Adipocyte (in vitro differentiated cells): ENCODE data around the gene TMEM258.

ENCODE experiments used
- DNase-seq: peaks from one replicate; pipeline ENCODE4 v3.0.0-alpha.2; 2015; ENCODE audit warnings: low read depth
- H3K27me3 ChIP-seq: replicated peaks from 2 replicates; pipeline ENCODE4 v1.7.0; 2013; ENCODE audit warnings: mild to moderate bottlenecking, low read length, moderate library complexity; ENCODE audit not compliant: control insufficient read depth, insufficient read depth
- H3K36me3 ChIP-seq: 2 replicates; pipeline ENCODE4 v1.7.0; 2013; ENCODE audit warnings: low read length, mild to moderate bottlenecking, moderate library complexity; ENCODE audit not compliant: control insufficient read depth, insufficient read depth, severe bottlenecking
- H3K4me1 ChIP-seq: 2 replicates; pipeline ENCODE4 v1.7.0; 2013; ENCODE audit warnings: mild to moderate bottlenecking, low read length, moderate library complexity; ENCODE audit not compliant: control insufficient read depth, insufficient read depth
- H3K4me3 ChIP-seq: 2 replicates; pipeline ENCODE4 v1.7.0; 2013; ENCODE audit warnings: mild to moderate bottlenecking, low read length, moderate library complexity
- H3K9ac ChIP-seq: 2 replicates; pipeline ENCODE4 v1.7.0; 2013; ENCODE audit warnings: mild to moderate bottlenecking, low read length, moderate library complexity
- H3K9me3 ChIP-seq: 2 replicates; pipeline ENCODE4 v1.7.0; 2013; ENCODE audit warnings: mild to moderate bottlenecking, low read length, moderate library complexity; ENCODE audit not compliant: control insufficient read depth

The TMEM258 gene

DNA sequence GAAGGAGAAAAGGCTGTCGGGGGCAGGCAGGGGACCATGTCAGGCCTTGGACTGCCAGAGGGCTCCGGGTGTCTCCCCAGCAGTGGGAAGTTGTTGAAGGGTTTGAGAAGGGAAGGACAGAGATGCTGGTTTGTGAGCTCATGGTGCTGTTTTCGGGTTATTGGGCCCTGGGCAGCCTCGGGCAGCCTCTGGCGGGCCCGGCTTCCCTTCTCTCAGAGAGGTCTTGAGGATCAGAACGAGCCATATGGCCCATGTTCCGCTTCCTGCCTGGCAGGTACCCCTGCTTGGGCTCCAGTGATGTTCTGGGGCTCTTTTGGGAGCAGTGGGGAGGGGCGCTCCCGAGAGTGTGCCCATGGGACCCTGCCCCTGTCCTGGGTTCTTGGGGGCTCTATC, 30.2 kb downstream of the TMEM258 start:
- no peak for DNase-seq
- no peaks in the 10 kb centered on the region for H3K9me3 ChIP-seq
- no peak overlapping the region for H3K9ac ChIP-seq
- no peaks in the 10 kb centered on the region for H3K36me3 ChIP-seq
- H3K27me3 ChIP-seq, result peaks cover 37% of the 10 kb centered on the region
- H3K4me3 ChIP-seq, result no peak overlapping the region
- H3K4me1 ChIP-seq, result no peaks in the 10 kb centered on the region

DNA sequence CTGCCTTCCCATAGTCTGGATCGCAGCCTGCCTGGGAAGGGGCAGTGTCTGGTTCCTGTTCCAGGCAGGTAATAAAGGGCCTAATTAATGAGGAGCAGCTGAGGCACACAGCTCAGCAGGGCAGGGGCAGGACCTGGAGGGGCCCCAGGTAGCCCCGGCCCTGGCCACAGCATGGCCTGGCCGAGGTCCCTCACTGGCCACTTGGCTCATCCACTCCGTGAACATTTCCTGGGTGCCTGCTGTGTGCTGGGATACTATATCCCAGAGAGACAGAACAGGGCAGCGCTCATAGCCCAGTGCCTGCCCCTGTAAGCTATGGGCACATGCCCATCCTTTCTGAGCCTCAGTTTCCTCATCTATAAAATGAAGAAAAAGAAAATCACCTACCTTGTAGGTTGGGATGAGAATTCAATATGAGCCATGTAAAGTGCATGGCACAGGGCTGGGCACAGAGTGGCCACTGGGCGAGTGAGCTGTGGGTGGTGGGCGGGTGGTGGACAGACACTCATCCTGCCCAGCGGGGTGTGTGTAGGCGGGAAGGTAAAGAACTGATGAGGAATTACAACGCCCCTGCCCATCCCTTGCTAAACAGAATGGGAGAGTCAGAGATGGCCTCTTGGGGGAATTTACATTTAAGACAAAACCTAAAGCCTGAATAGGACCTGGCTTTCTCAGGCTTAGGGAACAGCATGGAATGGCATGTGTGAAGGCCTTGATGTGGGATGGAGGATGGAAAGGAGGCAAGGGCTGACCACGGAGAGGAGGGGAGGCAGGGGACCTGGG, 30.8 kb downstream of the TMEM258 start:
- no peaks in the 10 kb centered on the region for H3K36me3 ChIP-seq
- H3K4me1 ChIP-seq, result no peaks in the 10 kb centered on the region
- no peaks in the 10 kb centered on the region for H3K9me3 ChIP-seq
- no peak overlapping the region for H3K4me3 ChIP-seq
- no peak for DNase-seq
- H3K9ac ChIP-seq, result no peak overlapping the region
- peaks cover 37% of the 10 kb centered on the region for H3K27me3 ChIP-seq

DNA sequence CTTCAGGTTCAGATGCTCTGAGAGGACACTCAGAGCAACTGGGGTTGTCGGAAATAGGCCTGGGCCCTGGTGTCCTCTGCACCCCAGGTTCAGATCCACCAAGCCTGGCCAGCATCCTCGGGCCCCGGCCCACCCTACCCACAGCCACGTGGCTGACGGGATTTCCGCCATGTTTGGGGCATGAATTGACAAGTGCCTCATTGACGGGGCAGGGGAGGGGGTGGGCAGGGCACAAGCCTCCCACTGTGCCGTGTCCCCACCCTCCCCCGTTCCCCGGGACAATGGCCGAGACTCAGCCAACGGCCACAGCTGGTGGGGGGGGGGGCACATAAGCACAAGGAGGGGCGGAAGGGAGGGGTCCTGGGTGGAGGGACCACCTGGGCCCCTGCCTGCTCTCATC, 31.5 kb downstream of the TMEM258 start:
- Histone ChIP-seq H3K36me3 (no peaks in the 10 kb centered on the region), H3K9me3 (no peaks in the 10 kb centered on the region), H3K4me3 (no peak overlapping the region), H3K4me1 (no peaks in the 10 kb centered on the region), H3K27me3 (peaks cover 37% of the 10 kb centered on the region), H3K9ac (no peak overlapping the region)
- no peak for DNase-seq

DNA sequence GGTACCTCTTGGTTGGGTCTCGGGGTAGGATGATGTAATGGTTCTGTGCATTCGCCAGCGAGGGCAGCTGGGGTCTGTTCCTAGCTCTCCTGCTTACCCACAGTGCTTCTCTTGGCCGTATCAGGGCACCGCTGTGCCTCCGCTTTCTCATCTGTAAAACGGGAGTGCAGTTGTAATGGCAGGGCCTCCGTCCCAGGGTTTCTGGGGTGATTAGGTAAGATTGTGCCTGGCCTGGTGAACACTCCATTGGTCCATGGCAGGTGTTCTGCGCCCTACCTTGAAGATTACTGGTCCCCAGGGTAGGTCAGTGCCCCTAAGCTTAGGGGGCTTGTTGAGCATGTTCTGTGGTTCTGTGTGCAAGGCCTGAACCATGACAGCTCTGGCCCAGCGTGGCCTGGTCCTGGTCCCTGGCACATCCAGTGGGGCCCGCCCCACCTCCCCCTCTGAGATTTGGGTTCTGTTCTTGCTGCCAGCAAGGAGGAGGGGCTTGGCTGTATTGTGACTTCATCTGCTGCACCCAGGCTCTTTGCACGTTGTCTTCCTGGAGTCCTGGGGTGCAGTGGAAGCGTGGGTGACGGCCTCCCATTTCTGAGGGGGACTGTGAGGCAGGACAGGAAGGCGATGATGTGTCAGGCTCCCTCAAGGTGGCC, 35.1 kb downstream of the TMEM258 start:
- no peaks in the 10 kb centered on the region for H3K36me3 ChIP-seq
- H3K9ac ChIP-seq, result no peak overlapping the region
- no peaks in the 10 kb centered on the region for H3K4me1 ChIP-seq
- DNase-seq, result no peak
- no peaks in the 10 kb centered on the region for H3K9me3 ChIP-seq
- peaks cover 18% of the 10 kb centered on the region for H3K27me3 ChIP-seq
- H3K4me3 ChIP-seq, result no peak overlapping the region

DNA sequence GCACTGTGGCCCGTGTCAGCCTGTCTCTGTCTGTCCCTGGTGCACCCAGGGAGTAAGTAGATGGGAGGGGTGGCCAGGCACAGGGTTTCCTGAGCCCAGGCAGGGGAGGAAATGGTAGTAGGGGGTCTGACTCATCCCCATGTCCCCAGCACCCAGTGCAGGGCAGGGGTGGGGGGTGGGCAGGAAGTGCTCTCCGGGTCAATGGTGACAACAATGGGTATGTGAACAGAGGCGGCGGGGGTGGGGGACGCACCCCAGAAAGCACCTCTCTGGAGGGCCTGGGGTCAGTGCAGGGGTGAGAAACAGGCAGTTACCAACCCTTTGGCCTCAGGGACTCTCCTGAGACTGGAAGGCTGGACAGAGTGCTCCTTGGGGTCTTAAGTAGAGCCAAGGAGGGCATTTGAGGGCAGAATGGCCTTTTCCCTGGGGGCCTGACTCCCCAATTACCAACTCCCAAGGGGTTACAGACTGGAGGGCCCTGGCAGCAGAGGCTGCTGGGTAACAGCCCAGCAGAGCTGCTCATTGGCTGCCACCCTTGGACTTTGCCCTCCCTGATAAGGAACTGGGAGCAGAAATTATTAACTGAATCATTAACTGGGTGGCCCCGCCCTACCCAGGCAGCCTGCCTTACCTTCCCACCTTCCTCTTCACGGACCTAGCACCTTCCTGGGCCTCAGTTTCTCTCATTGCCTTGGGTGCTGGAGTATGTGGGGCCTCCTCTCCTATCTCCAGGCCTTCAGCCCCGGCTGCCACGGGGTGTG, 35.8 kb downstream of the TMEM258 start:
- Histone ChIP-seq H3K36me3 (no peaks in the 10 kb centered on the region), H3K4me3 (no peak overlapping the region), H3K27me3 (peaks cover 17% of the 10 kb centered on the region), H3K9me3 (no peaks in the 10 kb centered on the region), H3K4me1 (no peaks in the 10 kb centered on the region), H3K9ac (no peak overlapping the region)
- no peak for DNase-seq

DNA sequence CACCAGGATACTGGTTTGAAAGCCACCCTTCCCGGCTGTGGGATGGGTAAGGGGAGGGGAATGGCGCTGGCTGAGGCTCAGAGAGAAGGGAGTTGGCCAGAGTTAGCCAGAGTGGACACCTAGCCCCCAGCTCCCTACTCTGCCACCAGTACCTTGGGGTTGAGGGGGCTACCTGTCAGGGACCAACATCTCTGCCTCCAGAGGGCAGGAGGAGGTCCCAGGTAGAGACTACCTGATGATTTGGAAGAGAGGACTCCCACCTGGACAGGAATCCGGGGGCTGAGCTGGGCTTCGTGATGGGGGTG, 36.3 kb downstream of the TMEM258 start:
- Histone ChIP-seq H3K4me1 (no peaks in the 10 kb centered on the region), H3K4me3 (no peak overlapping the region), H3K36me3 (no peaks in the 10 kb centered on the region), H3K9ac (no peak overlapping the region), H3K27me3 (peaks cover 13% of the 10 kb centered on the region), H3K9me3 (no peaks in the 10 kb centered on the region)
- DNase-seq, result no peak

DNA sequence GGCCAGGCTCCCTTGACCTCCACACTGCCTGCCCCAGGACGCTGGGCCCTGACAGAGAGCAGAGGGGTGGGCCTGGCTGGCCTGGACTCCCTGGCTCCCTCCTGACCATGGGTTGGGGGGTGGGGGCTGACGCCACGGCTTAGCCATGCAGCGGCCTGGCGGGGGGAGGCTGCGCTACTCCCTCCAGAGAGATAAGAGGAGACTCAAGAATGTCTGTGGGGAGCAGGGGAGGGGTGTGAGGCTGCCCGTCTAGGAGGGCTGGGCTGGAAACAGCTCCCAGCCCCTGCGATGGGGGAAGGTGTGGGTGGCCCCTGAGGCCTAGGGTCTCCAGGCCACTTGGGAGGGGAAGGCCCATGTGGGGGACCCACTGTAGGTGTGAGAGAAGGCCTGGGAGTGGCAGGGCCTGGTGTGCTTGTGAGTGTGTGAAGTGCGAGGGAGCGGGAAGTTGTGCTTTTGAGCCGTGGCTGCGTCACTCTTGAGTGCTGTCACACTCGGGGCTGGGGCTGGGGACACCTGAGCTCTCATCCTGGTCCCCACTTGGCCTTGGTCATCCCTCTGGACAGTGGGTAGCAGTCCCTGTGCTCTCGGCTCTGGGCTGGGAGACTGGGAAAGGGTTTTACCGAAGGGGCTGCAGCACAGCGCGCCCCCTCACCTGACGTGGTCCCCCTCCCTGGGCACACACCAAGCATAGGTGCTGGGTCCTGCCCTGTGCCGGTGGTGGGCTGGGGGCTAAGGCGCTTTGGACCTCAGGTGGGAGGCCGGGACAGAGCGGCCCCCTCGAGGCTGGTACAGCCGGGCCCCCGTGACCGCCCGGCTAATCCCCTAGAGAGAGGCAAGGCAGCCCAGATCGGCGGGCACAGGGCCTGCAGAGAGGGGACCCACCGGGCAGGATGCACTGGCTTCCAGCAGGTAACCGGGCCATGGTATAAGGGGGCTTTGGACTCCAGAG, 37.6 kb downstream of the TMEM258 start:
- peaks cover 6% of the 10 kb centered on the region for H3K27me3 ChIP-seq
- H3K9ac ChIP-seq, result no peak overlapping the region
- no peaks in the 10 kb centered on the region for H3K9me3 ChIP-seq
- H3K36me3 ChIP-seq, result no peaks in the 10 kb centered on the region
- no peaks in the 10 kb centered on the region for H3K4me1 ChIP-seq
- H3K4me3 ChIP-seq, result no peak overlapping the region
- no peak for DNase-seq

DNA sequence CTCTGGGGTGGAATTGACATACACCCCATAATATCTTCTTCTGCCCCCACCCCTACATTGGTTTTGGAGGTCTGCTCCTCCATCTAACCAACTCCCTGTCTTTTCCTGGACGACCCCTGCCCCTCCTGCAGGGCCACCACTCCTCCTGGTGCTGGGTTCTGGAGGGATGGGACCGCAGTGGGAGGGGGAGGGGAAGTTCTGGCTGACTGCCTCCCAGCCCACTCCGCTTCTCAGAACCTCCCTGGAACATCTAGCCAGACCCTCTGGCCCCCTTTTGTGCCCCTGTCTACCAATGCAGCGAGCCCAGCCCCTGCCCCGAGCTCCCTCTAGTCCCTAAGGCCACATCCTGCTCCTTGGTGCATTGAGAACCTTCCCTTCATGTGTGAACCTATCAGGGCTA, 38.7 kb downstream of the TMEM258 start:
- H3K4me3 ChIP-seq, result no peak overlapping the region
- no peaks in the 10 kb centered on the region for H3K9me3 ChIP-seq
- no peak overlapping the region for H3K9ac ChIP-seq
- peaks cover 8% of the 10 kb centered on the region for H3K27me3 ChIP-seq
- DNase-seq, result no peak
- H3K4me1 ChIP-seq, result no peaks in the 10 kb centered on the region
- no peaks in the 10 kb centered on the region for H3K36me3 ChIP-seq

DNA sequence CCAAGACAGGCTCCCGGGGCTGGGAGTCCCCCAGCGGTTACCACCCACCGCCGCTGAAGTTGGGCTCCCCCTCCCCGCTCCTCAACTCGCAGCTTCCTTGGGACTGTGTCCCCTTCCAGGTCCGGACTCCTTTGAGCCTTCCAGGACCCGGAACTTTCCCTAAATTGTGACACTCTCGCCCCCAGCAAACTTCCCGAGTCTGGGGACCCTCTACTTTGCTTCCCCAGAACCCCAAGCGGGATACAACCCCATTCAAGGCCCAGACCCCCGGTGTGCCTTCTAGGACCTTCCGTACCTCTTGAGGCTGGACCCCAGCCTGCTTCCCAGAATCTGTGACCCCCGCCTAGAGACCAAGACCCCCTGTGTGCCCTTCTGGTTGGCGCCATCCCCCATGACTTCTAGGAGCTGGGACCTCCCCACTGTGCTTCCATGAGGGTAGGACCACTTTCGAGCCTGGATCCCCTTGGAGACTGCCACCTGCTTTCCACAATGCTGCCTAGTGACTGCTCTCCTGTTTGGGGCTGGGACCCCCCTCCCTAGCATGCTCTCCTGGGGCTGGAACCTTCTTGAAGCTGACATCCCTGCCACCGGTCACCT, 39.4 kb downstream of the TMEM258 start:
- Histone ChIP-seq H3K36me3 (no peaks in the 10 kb centered on the region), H3K4me3 (no peak overlapping the region), H3K4me1 (no peaks in the 10 kb centered on the region), H3K9me3 (no peaks in the 10 kb centered on the region), H3K27me3 (peaks cover 12% of the 10 kb centered on the region), H3K9ac (no peak overlapping the region)
- no peak for DNase-seq

DNA sequence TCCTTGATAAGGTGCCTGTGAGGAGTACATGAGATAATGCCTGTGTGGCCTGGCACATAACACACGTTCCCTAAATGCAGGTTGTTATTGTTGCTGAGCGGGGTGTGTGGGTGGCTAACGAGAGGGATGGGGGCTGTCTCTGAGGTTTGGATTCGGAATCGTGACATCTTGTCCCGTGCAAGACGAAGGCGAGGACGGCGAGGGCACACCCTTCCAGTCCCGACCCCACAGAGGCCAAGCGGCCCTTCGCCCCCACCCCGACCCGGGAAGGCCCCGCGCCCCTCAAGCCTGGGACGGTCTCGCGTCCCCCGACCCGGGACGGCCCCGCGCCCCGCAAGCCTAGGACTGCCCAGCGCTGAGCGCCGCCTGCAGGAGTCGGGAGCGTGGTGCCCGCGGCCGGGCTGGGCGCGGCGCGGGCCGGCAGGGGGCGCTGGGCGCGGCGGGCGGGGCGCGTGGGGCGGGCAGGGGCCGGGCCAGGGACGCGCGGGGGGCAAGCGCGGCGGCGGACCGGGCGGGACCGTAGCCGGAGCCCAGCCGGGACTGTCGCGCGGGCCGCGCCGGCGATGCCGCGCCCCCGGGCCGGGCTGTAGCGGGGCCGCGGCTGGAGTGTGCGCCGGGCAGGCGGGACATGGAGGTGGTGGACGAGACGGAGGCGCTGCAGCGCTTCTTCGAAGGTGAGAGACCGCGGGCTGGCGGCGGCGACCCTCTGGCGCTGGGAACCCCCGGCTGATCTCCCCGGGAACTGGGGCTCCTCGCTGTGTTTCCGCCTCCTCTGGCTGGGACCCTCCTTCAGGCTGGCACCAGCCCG, 40.1 kb downstream of the TMEM258 start, which contains the start of gene MYRF:
MYRF (plus strand) TSS at position 520 of the 808 bp plus-strand sequence; CDS start at position 629, 109 bp downstream.
- DNase-seq, result peak; percentile 85
- peaks cover 12% of the 10 kb centered on the region for H3K27me3 ChIP-seq
- H3K36me3 ChIP-seq, result no peaks in the 10 kb centered on the region
- no peaks in the 10 kb centered on the region for H3K4me1 ChIP-seq
- no peak within 1 kb of the TSS for H3K4me3 ChIP-seq
- no peak within 1 kb of the TSS for H3K9ac ChIP-seq
- H3K9me3 ChIP-seq, result no peaks in the 10 kb centered on the region
